Endothelial cell of umbilical vein (primary cell): ENCODE measurements around the gene STRBP.

Experiments
- CTCF ChIP-seq, 2 donors: IDR thresholded peaks; 1 replicate in 1 of 2; 2 replicates in 1 of 2; pipeline ENCODE4 v1.5.1; 2011; ENCODE audit warnings: low read length in 2 of 2, mild to moderate bottlenecking in 2 of 2, moderate library complexity in 2 of 2, control low read depth in 1 of 2, inconsistent platforms in 1 of 2, low read depth in 1 of 2; ENCODE audit not compliant: insufficient read depth in 1 of 2; ENCODE audit errors: extremely low read depth in 1 of 2
- EZH2 ChIP-seq: IDR thresholded peaks from 2 replicates; pipeline ENCODE4 v1.6.1; 2012; ENCODE audit warnings: borderline replicate concordance, low read depth, mild to moderate bottlenecking, moderate library complexity, low read length, inconsistent platforms; ENCODE audit not compliant: severe bottlenecking
- MAX ChIP-seq: IDR thresholded peaks from 2 replicates; pipeline ENCODE4 v1.6.1; 2011; ENCODE audit not compliant: insufficient read depth, insufficient read length
- POLR2A ChIP-seq: IDR thresholded peaks from 2 replicates; pipeline ENCODE4 v1.6.1; 2012; ENCODE audit warnings: low read depth, mild to moderate bottlenecking, control low read depth, low read length
- POLR2AphosphoS5 ChIP-seq: IDR thresholded peaks from 2 replicates; pipeline ENCODE4 v1.6.1; 2012; ENCODE audit warnings: low read depth, mild to moderate bottlenecking, control low read depth, low read length, moderate library complexity; ENCODE audit not compliant: insufficient read depth

DNA sequence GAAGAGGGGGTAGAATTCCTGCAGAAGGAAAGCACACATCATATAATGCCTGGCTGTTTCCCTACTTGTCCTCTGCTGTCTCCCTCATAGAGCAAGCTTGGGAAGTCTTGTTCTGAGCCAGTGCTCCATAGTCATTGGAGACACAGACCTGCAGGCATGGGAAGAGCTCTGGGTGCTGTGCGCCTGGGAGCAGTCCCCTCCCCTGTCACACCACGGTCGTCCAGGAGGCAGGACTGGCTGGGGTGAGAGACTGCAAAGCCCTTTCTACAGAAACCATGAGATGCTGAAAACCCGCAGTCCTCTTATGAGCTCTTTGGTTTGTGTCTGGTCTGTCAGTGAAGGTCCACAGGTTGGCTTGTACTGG is 170.3 kb downstream of the STRBP start:
- TF ChIP-seq CTCF (IDR thresholded peaks at IDR 0.05; ENCODE audit: extremely low read depth in 1 of 2, insufficient read depth in 1 of 2, low read depth in 1 of 2, low read length in 2 of 2) (no peak), MAX (no peak), EZH2 (no peak), POLR2AphosphoS5 (no peak), POLR2A (no peak)
